ENCODE data around the gene DNAJC5. TPM values are rescaled to one million over a fixed set of nuclear protein-coding genes. Genes with fewer than 3 reads are reported as not detected.

The DNAJC5 gene
- total RNA-seq, 1 experiment from 2014 or later: 59.5 TPM

DNA sequence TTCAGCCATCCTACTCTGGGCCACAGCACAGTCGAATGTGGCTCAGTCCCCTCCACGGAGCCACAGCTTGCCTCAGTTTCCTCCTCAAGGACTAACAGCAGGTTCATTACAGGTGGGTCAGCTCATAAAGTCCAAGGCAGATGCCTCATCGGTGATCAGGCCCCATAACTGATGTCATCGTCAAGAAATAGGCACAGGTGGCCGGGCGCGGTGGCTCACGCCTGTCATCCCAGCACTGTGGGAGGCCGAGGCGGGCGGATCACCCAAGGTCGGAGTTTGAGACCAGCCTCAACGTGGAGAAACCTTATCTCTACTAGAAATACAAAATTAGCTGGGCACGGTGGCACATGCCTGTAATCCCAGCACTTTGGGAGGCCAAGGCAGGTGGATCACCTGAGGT lies 57.8 kb downstream of the DNAJC5 start:
- DNase-seq (ENCODE audit: low read depth, low spot score) (no peak), ATAC-seq (no peak)
- ChIA-PET POLR2A (no interaction called here), CTCF (no interaction called here)
- no peak overlapping the region for H3K4me3 ChIP-seq (ENCODE audit: low read depth in 2 of 2, low read length in 2 of 2)
- H3K27me3 ChIP-seq (ENCODE audit: control insufficient read depth, insufficient read depth, low read length): no peaks in the 10 kb centered on the region
- H3K4me1 ChIP-seq (ENCODE audit: control insufficient read depth, insufficient read depth, low read length): peaks cover 61% of the 10 kb centered on the region
- intact Hi-C loops (cut with micrococcal nuclease; ENCODE audit: unreplicated experiment) (no loop called here), in situ Hi-C loops (cut with HindIII; ENCODE audit: low pct_unique_long_range_greater_than_20kb, low sequenced_read_pairs) (no loop called here)
- H3K9me3 ChIP-seq (ENCODE audit: control insufficient read depth, insufficient read depth, low read depth, low read length): no peaks in the 10 kb centered on the region
- BruUV-seq (replicated peaks): TSS peak; percentile 33
- peaks cover 3% of the 10 kb centered on the region; the same call in 1 of the 2 replicates for H3K36me3 ChIP-seq (ENCODE audit: control insufficient read depth, insufficient read depth, low read length)
- H3K27ac ChIP-seq (ENCODE audit: low read length): peak overlapping the region; percentile 65
- TF ChIP-seq SIN3A (IDR thresholded peaks at IDR 0.05; ENCODE audit: borderline replicate concordance, insufficient read depth, low read depth, low read length) (no peak), TCF7L2 (IDR thresholded peaks at IDR 0.05; ENCODE audit: low read depth, low read length) (no peak), POLR2AphosphoS5 (IDR thresholded peaks at IDR 0.05; ENCODE audit: low read depth, low read length) (no peak)
- TF ChIP-seq, protein P1, sequence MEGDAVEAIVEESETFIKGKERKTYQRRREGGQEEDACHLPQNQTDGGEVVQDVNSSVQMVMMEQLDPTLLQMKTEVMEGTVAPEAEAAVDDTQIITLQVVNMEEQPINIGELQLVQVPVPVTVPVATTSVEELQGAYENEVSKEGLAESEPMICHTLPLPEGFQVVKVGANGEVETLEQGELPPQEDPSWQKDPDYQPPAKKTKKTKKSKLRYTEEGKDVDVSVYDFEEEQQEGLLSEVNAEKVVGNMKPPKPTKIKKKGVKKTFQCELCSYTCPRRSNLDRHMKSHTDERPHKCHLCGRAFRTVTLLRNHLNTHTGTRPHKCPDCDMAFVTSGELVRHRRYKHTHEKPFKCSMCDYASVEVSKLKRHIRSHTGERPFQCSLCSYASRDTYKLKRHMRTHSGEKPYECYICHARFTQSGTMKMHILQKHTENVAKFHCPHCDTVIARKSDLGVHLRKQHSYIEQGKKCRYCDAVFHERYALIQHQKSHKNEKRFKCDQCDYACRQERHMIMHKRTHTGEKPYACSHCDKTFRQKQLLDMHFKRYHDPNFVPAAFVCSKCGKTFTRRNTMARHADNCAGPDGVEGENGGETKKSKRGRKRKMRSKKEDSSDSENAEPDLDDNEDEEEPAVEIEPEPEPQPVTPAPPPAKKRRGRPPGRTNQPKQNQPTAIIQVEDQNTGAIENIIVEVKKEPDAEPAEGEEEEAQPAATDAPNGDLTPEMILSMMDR (IDR thresholded peaks at IDR 0.05): no peak
- TF ChIP-seq, protein P2, sequence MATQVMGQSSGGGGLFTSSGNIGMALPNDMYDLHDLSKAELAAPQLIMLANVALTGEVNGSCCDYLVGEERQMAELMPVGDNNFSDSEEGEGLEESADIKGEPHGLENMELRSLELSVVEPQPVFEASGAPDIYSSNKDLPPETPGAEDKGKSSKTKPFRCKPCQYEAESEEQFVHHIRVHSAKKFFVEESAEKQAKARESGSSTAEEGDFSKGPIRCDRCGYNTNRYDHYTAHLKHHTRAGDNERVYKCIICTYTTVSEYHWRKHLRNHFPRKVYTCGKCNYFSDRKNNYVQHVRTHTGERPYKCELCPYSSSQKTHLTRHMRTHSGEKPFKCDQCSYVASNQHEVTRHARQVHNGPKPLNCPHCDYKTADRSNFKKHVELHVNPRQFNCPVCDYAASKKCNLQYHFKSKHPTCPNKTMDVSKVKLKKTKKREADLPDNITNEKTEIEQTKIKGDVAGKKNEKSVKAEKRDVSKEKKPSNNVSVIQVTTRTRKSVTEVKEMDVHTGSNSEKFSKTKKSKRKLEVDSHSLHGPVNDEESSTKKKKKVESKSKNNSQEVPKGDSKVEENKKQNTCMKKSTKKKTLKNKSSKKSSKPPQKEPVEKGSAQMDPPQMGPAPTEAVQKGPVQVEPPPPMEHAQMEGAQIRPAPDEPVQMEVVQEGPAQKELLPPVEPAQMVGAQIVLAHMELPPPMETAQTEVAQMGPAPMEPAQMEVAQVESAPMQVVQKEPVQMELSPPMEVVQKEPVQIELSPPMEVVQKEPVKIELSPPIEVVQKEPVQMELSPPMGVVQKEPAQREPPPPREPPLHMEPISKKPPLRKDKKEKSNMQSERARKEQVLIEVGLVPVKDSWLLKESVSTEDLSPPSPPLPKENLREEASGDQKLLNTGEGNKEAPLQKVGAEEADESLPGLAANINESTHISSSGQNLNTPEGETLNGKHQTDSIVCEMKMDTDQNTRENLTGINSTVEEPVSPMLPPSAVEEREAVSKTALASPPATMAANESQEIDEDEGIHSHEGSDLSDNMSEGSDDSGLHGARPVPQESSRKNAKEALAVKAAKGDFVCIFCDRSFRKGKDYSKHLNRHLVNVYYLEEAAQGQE (IDR thresholded peaks at IDR 0.05; ENCODE audit: insufficient read depth in 1 of 2, low read depth in 2 of 2, low read length in 1 of 2): no peak

DNA sequence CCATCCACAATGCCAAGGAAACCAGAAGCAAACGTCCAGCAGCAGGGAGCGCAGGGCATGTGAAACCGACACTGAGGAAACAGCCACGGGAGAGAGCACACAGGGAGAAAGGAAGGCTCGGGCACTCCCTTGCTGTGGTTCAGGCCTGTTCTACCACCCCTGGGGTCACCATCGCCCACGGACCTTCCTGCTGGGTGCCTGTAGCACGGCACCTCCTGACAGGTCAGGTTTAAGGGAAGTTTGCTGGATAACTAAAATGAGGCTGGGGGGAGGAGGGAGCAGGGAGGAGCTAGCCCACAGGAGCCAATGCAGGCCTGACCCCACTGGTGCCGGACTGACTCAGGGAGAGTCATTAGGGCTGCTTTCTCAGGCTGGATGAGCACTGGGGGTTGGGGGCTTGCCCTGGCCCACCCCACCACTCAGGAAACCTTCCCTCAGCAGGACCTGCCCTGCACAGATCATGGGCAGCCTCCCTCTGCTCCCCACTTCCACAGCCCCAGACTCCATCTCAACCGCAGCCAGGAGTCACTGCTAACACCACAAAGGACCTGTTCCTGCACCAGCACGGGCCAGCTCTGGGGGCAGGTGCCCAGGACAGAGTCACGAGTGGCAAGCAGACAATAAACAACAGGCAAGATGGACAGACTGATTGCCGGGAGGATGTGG lies 59.0 kb downstream of the DNAJC5 start:
- in situ Hi-C loops (cut with HindIII; ENCODE audit: low pct_unique_long_range_greater_than_20kb, low sequenced_read_pairs) (no loop called here), intact Hi-C loops (cut with micrococcal nuclease; ENCODE audit: unreplicated experiment) (no loop called here)
- ChIA-PET POLR2A (interaction anchor here (0.7 kb wide), 1 partner anchor 39 kb away, joined by 3 read pairs; no protein-coding TSS in a partner anchor), CTCF (no interaction called here)
- Histone ChIP-seq H3K27ac (ENCODE audit: low read length) (peak overlapping the region; percentile 85), H3K4me3 (ENCODE audit: low read depth in 2 of 2, low read length in 2 of 2) (peak overlapping the region; percentile 77 to 85), H3K9me3 (ENCODE audit: control insufficient read depth, insufficient read depth, low read depth, low read length) (no peaks in the 10 kb centered on the region), H3K27me3 (ENCODE audit: control insufficient read depth, insufficient read depth, low read length) (no peaks in the 10 kb centered on the region), H3K4me1 (ENCODE audit: control insufficient read depth, insufficient read depth, low read length) (peaks cover 63% of the 10 kb centered on the region), H3K36me3 (ENCODE audit: control insufficient read depth, insufficient read depth, low read length) (peaks cover 3% of the 10 kb centered on the region; the same call in 1 of the 2 replicates)
- TF ChIP-seq POLR2AphosphoS5 (IDR thresholded peaks at IDR 0.05; ENCODE audit: low read depth, low read length) (no peak), TCF7L2 (IDR thresholded peaks at IDR 0.05; ENCODE audit: low read depth, low read length) (no peak), SIN3A (IDR thresholded peaks at IDR 0.05; ENCODE audit: borderline replicate concordance, insufficient read depth, low read depth, low read length) (no peak)
- TF ChIP-seq, protein P1 (IDR thresholded peaks at IDR 0.05): no peak
- TF ChIP-seq, protein P2 (IDR thresholded peaks at IDR 0.05; ENCODE audit: insufficient read depth in 1 of 2, low read depth in 2 of 2, low read length in 1 of 2): no peak
- ATAC-seq: no peak
- BruUV-seq (replicated peaks): no TSS peak
- DNase-seq (ENCODE audit: low read depth, low spot score): no peak

Data from Panc1 (cell line).